ENCODE results near the gene ACTR3C.

Gene ACTR3C

GRCh38 chr7:150332852-150333635, 9.7 kb upstream of the ACTR3C start:
- no peak overlapping the region for H3K4me3 ChIP-seq (ENCODE audit: low read depth, low read length)
- TF ChIP-seq, protein P1, sequence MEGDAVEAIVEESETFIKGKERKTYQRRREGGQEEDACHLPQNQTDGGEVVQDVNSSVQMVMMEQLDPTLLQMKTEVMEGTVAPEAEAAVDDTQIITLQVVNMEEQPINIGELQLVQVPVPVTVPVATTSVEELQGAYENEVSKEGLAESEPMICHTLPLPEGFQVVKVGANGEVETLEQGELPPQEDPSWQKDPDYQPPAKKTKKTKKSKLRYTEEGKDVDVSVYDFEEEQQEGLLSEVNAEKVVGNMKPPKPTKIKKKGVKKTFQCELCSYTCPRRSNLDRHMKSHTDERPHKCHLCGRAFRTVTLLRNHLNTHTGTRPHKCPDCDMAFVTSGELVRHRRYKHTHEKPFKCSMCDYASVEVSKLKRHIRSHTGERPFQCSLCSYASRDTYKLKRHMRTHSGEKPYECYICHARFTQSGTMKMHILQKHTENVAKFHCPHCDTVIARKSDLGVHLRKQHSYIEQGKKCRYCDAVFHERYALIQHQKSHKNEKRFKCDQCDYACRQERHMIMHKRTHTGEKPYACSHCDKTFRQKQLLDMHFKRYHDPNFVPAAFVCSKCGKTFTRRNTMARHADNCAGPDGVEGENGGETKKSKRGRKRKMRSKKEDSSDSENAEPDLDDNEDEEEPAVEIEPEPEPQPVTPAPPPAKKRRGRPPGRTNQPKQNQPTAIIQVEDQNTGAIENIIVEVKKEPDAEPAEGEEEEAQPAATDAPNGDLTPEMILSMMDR (IDR thresholded peaks at IDR 0.05; ENCODE audit: insufficient read depth, low read depth, low read length, missing control alignments): no peak
- DNase-seq (ENCODE audit: low read depth): no peak

DNA sequence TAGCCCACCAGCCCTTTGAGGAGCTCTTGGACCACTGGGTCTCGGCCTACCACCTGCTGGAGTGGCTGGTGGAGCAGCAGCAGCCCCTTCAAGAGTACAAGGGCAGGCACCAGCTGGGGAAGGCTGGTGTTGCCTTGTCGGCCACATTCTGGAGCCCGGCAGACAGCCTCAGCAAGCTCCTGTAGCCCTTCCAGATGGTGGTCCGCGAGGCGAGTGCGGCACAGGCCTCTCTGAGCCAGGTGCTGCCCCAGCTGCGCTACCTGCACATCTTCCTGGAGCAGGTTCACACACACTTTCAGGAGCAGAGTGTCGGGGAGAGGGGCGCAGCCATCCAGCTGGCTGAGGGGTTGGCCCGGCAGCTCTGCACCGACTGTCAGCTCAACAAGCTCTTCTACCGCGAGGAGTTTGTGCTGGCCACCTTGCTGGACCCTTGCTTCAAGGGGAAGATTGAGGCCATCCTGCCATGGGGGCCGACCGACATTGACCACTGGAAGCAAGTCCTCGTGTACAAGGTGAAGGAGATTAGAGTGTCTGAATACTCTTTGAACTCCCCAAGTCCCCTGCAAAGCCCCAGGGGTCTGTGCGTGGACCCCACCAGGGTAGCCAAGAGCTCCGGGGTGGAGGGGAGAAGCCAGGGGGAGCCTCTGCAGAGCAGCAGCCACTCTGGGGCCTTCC, 7.0 kb upstream of the ACTR3C start:
- DNase-seq (ENCODE audit: low read depth): no peak
- H3K4me3 ChIP-seq (ENCODE audit: low read depth, low read length): no peak overlapping the region
- TF ChIP-seq, protein P1 (IDR thresholded peaks at IDR 0.05; ENCODE audit: insufficient read depth, low read depth, low read length, missing control alignments): no peak

DNA sequence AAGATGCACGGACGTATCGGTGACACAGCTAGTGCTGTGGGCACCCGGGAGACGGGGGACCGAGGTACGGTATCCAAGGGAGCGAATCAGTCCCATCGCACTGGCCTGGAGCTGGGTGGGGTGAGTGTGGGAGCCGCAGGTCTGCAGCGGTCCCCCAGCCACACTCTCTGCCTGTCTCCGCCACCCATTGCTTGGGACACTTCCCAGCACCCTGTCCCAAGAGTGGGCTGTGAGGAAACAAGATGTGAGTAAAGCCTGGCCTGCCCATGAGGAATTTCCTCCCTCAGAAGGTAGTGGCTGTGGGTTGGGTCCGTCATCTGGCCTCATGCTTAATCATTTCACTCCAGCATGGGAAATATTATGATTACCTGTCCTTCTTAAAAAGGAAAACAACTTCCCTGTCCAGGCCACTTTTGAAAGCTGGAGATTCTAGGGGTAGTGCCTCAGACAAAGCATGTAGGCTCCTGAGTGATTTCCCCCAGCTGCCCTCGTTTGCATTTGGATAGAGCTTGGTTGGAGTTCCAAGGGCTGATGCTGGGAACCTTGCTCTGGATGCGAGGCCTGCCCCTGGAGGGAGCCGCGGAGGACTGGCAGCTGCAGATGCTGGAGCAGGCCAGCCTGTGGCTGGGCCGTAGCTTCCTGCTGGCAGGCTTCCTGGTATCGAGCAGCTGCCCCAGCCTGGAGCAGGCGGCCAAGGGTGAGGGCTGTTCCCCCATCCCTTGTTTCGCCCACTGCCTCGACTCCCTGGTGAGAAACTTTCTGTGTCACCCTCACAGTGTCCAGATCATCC, 6.2 kb upstream of the ACTR3C start:
- DNase-seq (ENCODE audit: low read depth): no peak
- TF ChIP-seq, protein P1 (IDR thresholded peaks at IDR 0.05; ENCODE audit: insufficient read depth, low read depth, low read length, missing control alignments): no peak
- H3K4me3 ChIP-seq (ENCODE audit: low read depth, low read length): no peak overlapping the region

DNA sequence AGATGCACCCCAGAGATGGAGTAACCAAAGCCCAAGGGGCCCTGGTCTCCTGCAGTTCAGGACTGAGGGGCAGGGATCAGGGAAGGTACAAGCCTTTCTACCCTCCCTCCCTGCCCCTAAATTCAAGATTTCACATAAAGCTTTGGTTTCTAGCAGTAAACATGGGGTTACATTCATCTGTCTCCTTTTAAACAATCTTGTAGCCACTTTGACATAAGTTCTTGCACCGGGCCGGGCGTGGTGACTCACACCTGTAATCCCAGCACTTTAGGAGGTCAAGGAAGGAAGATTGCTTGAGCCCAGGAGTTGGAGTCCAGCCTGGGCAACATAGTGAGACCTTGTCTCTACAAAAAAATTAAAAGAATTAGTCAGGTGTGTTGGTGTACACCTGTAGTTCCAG, 4.0 kb upstream of the ACTR3C start:
- H3K4me3 ChIP-seq (ENCODE audit: low read depth, low read length): no peak overlapping the region
- no peak for DNase-seq (ENCODE audit: low read depth)
- TF ChIP-seq, protein P1 (IDR thresholded peaks at IDR 0.05; ENCODE audit: insufficient read depth, low read depth, low read length, missing control alignments): no peak

GRCh38 chr7:150326657-150327268, 3.4 kb upstream of the ACTR3C start:
- H3K4me3 ChIP-seq (ENCODE audit: low read depth, low read length): no peak overlapping the region
- TF ChIP-seq, protein P1 (IDR thresholded peaks at IDR 0.05; ENCODE audit: insufficient read depth, low read depth, low read length, missing control alignments): no peak
- DNase-seq (ENCODE audit: low read depth): no peak

DNA sequence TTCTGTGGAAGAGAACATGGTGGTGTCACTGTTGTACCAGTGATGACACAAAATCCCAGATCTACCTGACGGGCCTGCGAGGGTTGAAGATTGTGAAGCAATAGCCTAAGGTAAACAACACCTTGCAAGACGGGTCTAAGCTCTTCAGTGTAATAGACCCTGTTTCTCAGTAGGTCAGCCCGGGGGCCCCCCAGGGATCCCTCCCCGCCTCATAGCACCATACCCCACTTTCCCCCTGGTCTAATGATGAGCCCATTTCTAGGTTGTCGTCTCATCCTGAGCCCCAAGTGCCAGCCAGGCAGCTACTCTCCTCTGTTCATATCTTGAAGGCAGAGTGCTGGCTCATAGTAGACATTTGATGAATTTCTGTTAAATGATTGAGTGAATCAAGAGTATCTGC, 2.6 kb upstream of the ACTR3C start:
- H3K4me3 ChIP-seq (ENCODE audit: low read depth, low read length): no peak overlapping the region
- DNase-seq (ENCODE audit: low read depth): no peak
- TF ChIP-seq, protein P1 (IDR thresholded peaks at IDR 0.05; ENCODE audit: insufficient read depth, low read depth, low read length, missing control alignments): no peak
